K562 (cell line): ENCODE data around the gene ARRDC5. TPM values are rescaled to one million over a fixed set of nuclear protein-coding genes. Genes with fewer than 3 reads are reported as not detected.

Experiments used
- ATAC-seq: fragments of 200-7000 bp; cut with Tn5 transposase; 3 replicates; pipeline ENCODE4 v1.9.1; 2020; ENCODE audit warnings: moderate library complexity
- BruUV-seq: library from RNA; stranded (reverse); fragments of 400-500 nt; replicated peaks from 2 replicates; lab custom pipeline; 2021; lab: Mats Ljungman, UMichigan
- CTCF ChIA-PET: fragments of 300-600 bp; formaldehyde crosslinking; extraction: SDS; loops from one replicate; lab custom pipeline; 2021; ENCODE audit warnings: low intra/inter-chr PET ratio; lab: Yijun Ruan, JAX
- POLR2A ChIA-PET: fragments of 300-600, 350-650 bp; sonication (Branson Sonifier 250); formaldehyde crosslinking; extraction: SDS; loops from one replicate; lab custom pipeline; 2021; ENCODE audit warnings: antibody characterized with exemption, inconsistent platforms; lab: Yijun Ruan, JAX
- DNase-seq, 4 experiments: peaks; one replicate each; pipeline versions ENCODE4 v3.0.0 to v3.0.0-alpha.2; 2011 to 2018; ENCODE audit warnings: low spot score in 3 of 4, mixed read lengths in 3 of 4; ENCODE audit errors: extremely low read depth in 1 of 4
- FAIRE-seq: peaks from 2 replicates; lab custom pipeline; 2011; peaks lifted over from hg19 to GRCh38; lab: Jason Lieb, UNC
- H2AFZ ChIP-seq: 2 replicates; pipeline ENCODE4 v1.6.0; 2011; ENCODE audit warnings: low read depth, low read length, control low read depth, inconsistent platforms
- H3K27ac ChIP-seq: fragments of 200-600 bp; 3 replicates; pipeline ENCODE4 v1.8.0; 2011; ENCODE audit warnings: low read depth, mild to moderate bottlenecking, control low read depth, inconsistent platforms, low read length, moderate library complexity, mixed read lengths; ENCODE audit errors: extremely low read depth
- H3K27me3 ChIP-seq, 2 experiments: fragments of 300-600 bp in 1 of 2; 2 replicates in 1 of 2; 3 replicates in 1 of 2; pipeline versions ENCODE4 v1.6.0 to v1.8.0; 2011; ENCODE audit warnings: inconsistent platforms in 2 of 2, low read length in 2 of 2, mild to moderate bottlenecking in 1 of 2, mixed read lengths in 1 of 2, moderate library complexity in 1 of 2; ENCODE audit not compliant: control insufficient read depth in 2 of 2, insufficient read depth in 2 of 2
- H3K36me3 ChIP-seq: fragments of 300-600 bp; 3 replicates; pipeline ENCODE4 v1.8.0; 2011; ENCODE audit warnings: mild to moderate bottlenecking, low read length, inconsistent platforms; ENCODE audit not compliant: control insufficient read depth, insufficient read depth
- H3K4me1 ChIP-seq, 2 experiments: fragments of 200-600 bp in 1 of 2; replicated peaks in 1 of 2; 2 replicates in 1 of 2; 3 replicates in 1 of 2; pipeline versions ENCODE4 v1.5.1 to v1.8.0; 2011; ENCODE audit warnings: inconsistent platforms in 2 of 2, low read length in 2 of 2, mild to moderate bottlenecking in 1 of 2, mixed read lengths in 1 of 2, moderate library complexity in 1 of 2; ENCODE audit not compliant: control insufficient read depth in 2 of 2, insufficient read depth in 2 of 2
- H3K4me2 ChIP-seq: 2 replicates; pipeline ENCODE4 v1.6.1; 2011; ENCODE audit warnings: low read length, control low read depth, inconsistent platforms, mixed read lengths; ENCODE audit not compliant: insufficient read depth
- H3K4me3 ChIP-seq: fragments of 200-600 bp; sonication (generic), shearing (Covaris generic); 2 replicates; pipeline ENCODE4 v1.5.1; 2016; ENCODE audit warnings: control low read depth, inconsistent platforms
- H3K79me2 ChIP-seq: fragments of 200-600 bp; 3 replicates; pipeline ENCODE4 v1.8.0; 2011; ENCODE audit warnings: low read length, inconsistent platforms; ENCODE audit not compliant: control insufficient read depth, insufficient read depth
- H3K9ac ChIP-seq, 2 experiments: 2 replicates each; pipeline versions ENCODE4 v1.6.0 to v1.6.1; 2011; ENCODE audit warnings: low read depth in 2 of 2, low read length in 2 of 2, control low read depth in 1 of 2, inconsistent platforms in 1 of 2, mild to moderate bottlenecking in 1 of 2, mixed read lengths in 1 of 2; ENCODE audit not compliant: insufficient read depth in 1 of 2
- H3K9me1 ChIP-seq: one replicate; pipeline ENCODE4 v1.6.0; 2011; ENCODE audit warnings: inconsistent platforms, mild to moderate bottlenecking, low read length, moderate library complexity; ENCODE audit not compliant: control insufficient read depth, insufficient read depth
- H3K9me3 ChIP-seq: replicated peaks from 2 replicates; pipeline ENCODE4 v1.5.1; 2011; ENCODE audit warnings: low read depth, low read length, inconsistent platforms; ENCODE audit not compliant: control insufficient read depth, insufficient read depth
- H4K20me1 ChIP-seq: replicated peaks from 2 replicates; pipeline ENCODE4 v1.6.1; 2011; ENCODE audit warnings: low read length, inconsistent platforms, mixed read lengths; ENCODE audit not compliant: control insufficient read depth, insufficient read depth
- ARID3A ChIP-seq: IDR thresholded peaks from 2 replicates; pipeline ENCODE4 v1.6.1; 2012; ENCODE audit warnings: low read depth, low read length, improper control_type of control experiment, borderline replicate concordance
- E2F4 ChIP-seq: sonication (generic); formaldehyde crosslinking; IDR thresholded peaks from 2 replicates; pipeline ENCODE4 v1.8.0; 2022; ENCODE audit warnings: mild to moderate bottlenecking, low read depth, missing genetic modification reagents
- FOS ChIP-seq: IDR thresholded peaks from 3 replicates; pipeline ENCODE4 v1.6.1; 2011; ENCODE audit not compliant: insufficient read length; ENCODE audit errors: extremely low read depth
- FOXP1 ChIP-seq: sonication (generic); formaldehyde crosslinking; IDR thresholded peaks from 2 replicates; pipeline ENCODE4 v1.8.0; 2022; ENCODE audit warnings: mild to moderate bottlenecking, missing genetic modification reagents
- GTF2B ChIP-seq: IDR thresholded peaks from 2 replicates; pipeline ENCODE4 v1.6.1; 2011; ENCODE audit not compliant: insufficient read length; ENCODE audit errors: extremely low read depth
- HMGN3 ChIP-seq: IDR thresholded peaks from 2 replicates; pipeline ENCODE4 v1.6.1; 2011; ENCODE audit warnings: borderline replicate concordance, low read depth, mild to moderate bottlenecking, mixed read lengths, low read length; ENCODE audit not compliant: insufficient read length; ENCODE audit errors: extremely low read depth
- RBFOX2 ChIP-seq: fragments of 200-400 bp; formaldehyde crosslinking; IDR thresholded peaks from 2 replicates; pipeline ENCODE4 v1.6.1; 2017; ENCODE audit warnings: low read depth, mild to moderate bottlenecking, low read length, moderate library complexity
- RBM25 ChIP-seq: fragments of 200-400 bp; formaldehyde crosslinking; IDR thresholded peaks from 2 replicates; pipeline ENCODE4 v1.6.1; 2018; ENCODE audit warnings: low read length, low read depth, moderate library complexity; ENCODE audit not compliant: severe bottlenecking
- RFX1 ChIP-seq: fragments of 450-650 bp; IDR thresholded peaks from 2 replicates; pipeline ENCODE4 v1.6.1; 2016; ENCODE audit warnings: mild to moderate bottlenecking, moderate library complexity
- SAP30 ChIP-seq: fragments of 200-600 bp; sonication (generic); IDR thresholded peaks from 2 replicates; pipeline ENCODE4 v1.6.1; 2012; ENCODE audit warnings: borderline replicate concordance, low read depth, mild to moderate bottlenecking, moderate library complexity, low read length, control low read depth, inconsistent platforms; ENCODE audit not compliant: insufficient read depth, poor library complexity, severe bottlenecking
- ZNF316 ChIP-seq: fragments of 450-650 bp; IDR thresholded peaks from 2 replicates; pipeline ENCODE4 v1.6.1; 2016
- ZNF518B ChIP-seq: fragments of 250-450 bp; sonication (Bioruptor Pico); IDR thresholded peaks from 2 replicates; pipeline ENCODE4 v1.5.0; 2021; ENCODE audit warnings: mild to moderate bottlenecking, moderate library complexity
- whole genome bisulfite sequencing: fragments of 100-300 bp; shearing (Covaris generic); methylation state at CpG from one replicate; pipeline ENCODE4 v1.1.6; 2016; ENCODE audit warnings: low coverage, mixed read lengths; ENCODE audit not compliant: insufficient coverage; ENCODE audit errors: missing lambda C conversion rate; 5-methylcytosine and 5-hydroxymethylcytosine counted together
- in situ Hi-C: fragments of 300-500 bp; cut with MboI; formaldehyde crosslinking; loops from 4 replicates; pipeline ENCODE4 v1.15.0; 2018; ENCODE audit warnings: inconsistent platforms, mixed read lengths
- intact Hi-C: fragments of 100-400 bp; cut with micrococcal nuclease; formaldehyde crosslinking; loops from 2 replicates; pipeline ENCODE4 v1.14.2; 2022
- polyA plus RNA-seq, 8 experiments: library from polyadenylated mRNA; depleted of rRNA in 4 of 8; stranded (reverse) in 5 of 8; unstranded in 3 of 8; fragments of >200 nt; fragmentation: Nextera tagmentation in 2 of 8; fragmentation: Illumina TruSeq in 1 of 8; extraction: Ambion mirVana in 2 of 8; extraction: Trizol in 1 of 8; gene quantifications; 2 replicates each; pipeline versions ENCODE4 v1.2.1 to v1.2.3, GENCODE V29; 2011 to 2014; ENCODE audit warnings: inconsistent platforms in 1 of 8, missing spikeins in 1 of 8
- total RNA-seq, 7 experiments: library from RNA; depleted of rRNA in 6 of 7; stranded (reverse); fragments of >200 nt in 6 of 7; fragmentation: Illumina TruSeq in 2 of 7; extraction: Trizol in 2 of 7; gene quantifications; 2 replicates each; pipeline versions ENCODE4 v1.2.1 to v1.2.3, GENCODE V29; 2011 to 2021; ENCODE audit warnings: low replicate concordance in 1 of 7

The ARRDC5 gene
- total and polyA plus RNA-seq, 9 of the 15 experiments (the other 6 are each of a cell fraction or from before 2014, with no cell fraction given): not detected

GRCh38 chr19:4909897-4910593 lies 7.3 kb upstream of the ARRDC5 start:
- ChIA-PET POLR2A (interaction anchor here (0.7 kb wide), 1 partner anchor 67 kb away, joined by 3 read pairs; no protein-coding TSS in a partner anchor), CTCF (interaction anchor here (0.6 to 1.6 kb wide), 2 partner anchors 38 to 59 kb away, joined by 3 to 4 read pairs; no protein-coding TSS in a partner anchor)
- peak; percentile 96 to 98 (median 96) for DNase-seq
- H3K36me3 ChIP-seq: peaks cover 44% of the 10 kb centered on the region
- peak overlapping the region; percentile 90 for H3K4me2 ChIP-seq
- peaks cover 33 to 46% of the 10 kb centered on the region in 2 experiments for H3K4me1 ChIP-seq
- H4K20me1 ChIP-seq: peaks cover 5% of the 10 kb centered on the region; the same call in 1 of the 2 replicates
- ATAC-seq: peak; percentile 94
- H3K9me1 ChIP-seq: peaks cover 3% of the 10 kb centered on the region
- peak overlapping the region; percentile 93 for H3K4me3 ChIP-seq
- no TSS peak for BruUV-seq
- no peaks in the 10 kb centered on the region for H3K27me3 ChIP-seq
- peak overlapping the region; percentile 75 to 93 for H3K9ac ChIP-seq
- H2AFZ ChIP-seq: peak overlapping the region; percentile 90
- H3K79me2 ChIP-seq: peaks cover 51% of the 10 kb centered on the region
- intact Hi-C loops: no loop called here
- peak; percentile 6 for FAIRE-seq
- H3K27ac ChIP-seq: peak overlapping the region; percentile 87
- H3K9me3 ChIP-seq: no peaks in the 10 kb centered on the region
- WGBS: 1% methylated on average over 17 of the region's 85 CpGs
- in situ Hi-C loops: loop anchor here (5.0 kb wide), 1 partner anchor 103 kb away; no protein-coding TSS in a partner anchor
- peak; percentile 6 for TF ChIP-seq RBFOX2
- peak; percentile 93 for TF ChIP-seq E2F4 (CRISPR knock-in tag)
- TF ChIP-seq ZNF518B: no peak
- peak; percentile 16; the same call in 1 of the 2 replicates for TF ChIP-seq FOXP1 (CRISPR knock-in tag)
- peak; percentile 58 for TF ChIP-seq RFX1
- peak; percentile 11 for TF ChIP-seq HMGN3
- peak; percentile 87 for TF ChIP-seq SAP30
- TF ChIP-seq GTF2B: no peak
- TF ChIP-seq ARID3A: no peak
- peak; percentile 99 for TF ChIP-seq RBM25
- no peak for TF ChIP-seq ZNF316
- TF ChIP-seq FOS: peak; percentile 73
